Measurements from ENCODE around the gene FMOD. TPM values are rescaled to one million over a fixed set of nuclear protein-coding genes. Genes with fewer than 3 reads are reported as not detected.
A peak's percentile ranks its signal among the peaks of the same experiment; 100 is the strongest.

FMOD gene
- total RNA-seq, 1 donor from 2014 or later, result 2.5 TPM

DNA sequence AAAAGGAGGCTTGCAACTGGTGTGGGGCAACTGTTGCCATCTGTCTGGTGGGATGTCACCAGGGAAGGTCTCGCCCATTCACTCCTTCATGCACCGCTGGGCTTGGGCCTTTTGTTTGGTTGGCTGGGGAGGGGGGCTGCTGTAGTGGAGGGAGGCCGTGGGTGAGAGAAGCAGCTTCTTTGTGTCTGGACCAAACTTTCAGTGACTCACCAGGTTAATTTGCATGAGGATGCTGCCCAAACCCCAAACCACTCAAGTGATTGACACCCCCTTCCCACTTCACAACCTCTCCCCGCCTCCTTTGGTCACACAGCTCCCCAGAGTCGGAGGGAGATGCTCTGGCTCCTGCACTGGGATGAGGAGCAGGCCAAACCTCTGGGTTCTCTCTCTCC lies 25.9 kb downstream of the FMOD start:
- H3K9me3 Mint-ChIP-seq (ENCODE audit: low read depth), result no peaks in the 10 kb centered on the region
- peak overlapping the region; percentile 88 for H3K27ac Mint-ChIP-seq
- DNase-seq (ENCODE audit: low spot score, unreplicated experiment), result no peak
- H3K4me3 Mint-ChIP-seq (ENCODE audit: low read depth), result no peak overlapping the region
- H3K36me3 Mint-ChIP-seq (ENCODE audit: insufficient read depth), result no peaks in the 10 kb centered on the region
- H3K4me1 Mint-ChIP-seq (ENCODE audit: low read depth), result peaks cover 70% of the 10 kb centered on the region
- H3K27me3 Mint-ChIP-seq, result no peaks in the 10 kb centered on the region
- TF ChIP-seq, protein P1, sequence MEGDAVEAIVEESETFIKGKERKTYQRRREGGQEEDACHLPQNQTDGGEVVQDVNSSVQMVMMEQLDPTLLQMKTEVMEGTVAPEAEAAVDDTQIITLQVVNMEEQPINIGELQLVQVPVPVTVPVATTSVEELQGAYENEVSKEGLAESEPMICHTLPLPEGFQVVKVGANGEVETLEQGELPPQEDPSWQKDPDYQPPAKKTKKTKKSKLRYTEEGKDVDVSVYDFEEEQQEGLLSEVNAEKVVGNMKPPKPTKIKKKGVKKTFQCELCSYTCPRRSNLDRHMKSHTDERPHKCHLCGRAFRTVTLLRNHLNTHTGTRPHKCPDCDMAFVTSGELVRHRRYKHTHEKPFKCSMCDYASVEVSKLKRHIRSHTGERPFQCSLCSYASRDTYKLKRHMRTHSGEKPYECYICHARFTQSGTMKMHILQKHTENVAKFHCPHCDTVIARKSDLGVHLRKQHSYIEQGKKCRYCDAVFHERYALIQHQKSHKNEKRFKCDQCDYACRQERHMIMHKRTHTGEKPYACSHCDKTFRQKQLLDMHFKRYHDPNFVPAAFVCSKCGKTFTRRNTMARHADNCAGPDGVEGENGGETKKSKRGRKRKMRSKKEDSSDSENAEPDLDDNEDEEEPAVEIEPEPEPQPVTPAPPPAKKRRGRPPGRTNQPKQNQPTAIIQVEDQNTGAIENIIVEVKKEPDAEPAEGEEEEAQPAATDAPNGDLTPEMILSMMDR (IDR thresholded peaks at IDR 0.05; ENCODE audit: unreplicated experiment), result no peak

DNA sequence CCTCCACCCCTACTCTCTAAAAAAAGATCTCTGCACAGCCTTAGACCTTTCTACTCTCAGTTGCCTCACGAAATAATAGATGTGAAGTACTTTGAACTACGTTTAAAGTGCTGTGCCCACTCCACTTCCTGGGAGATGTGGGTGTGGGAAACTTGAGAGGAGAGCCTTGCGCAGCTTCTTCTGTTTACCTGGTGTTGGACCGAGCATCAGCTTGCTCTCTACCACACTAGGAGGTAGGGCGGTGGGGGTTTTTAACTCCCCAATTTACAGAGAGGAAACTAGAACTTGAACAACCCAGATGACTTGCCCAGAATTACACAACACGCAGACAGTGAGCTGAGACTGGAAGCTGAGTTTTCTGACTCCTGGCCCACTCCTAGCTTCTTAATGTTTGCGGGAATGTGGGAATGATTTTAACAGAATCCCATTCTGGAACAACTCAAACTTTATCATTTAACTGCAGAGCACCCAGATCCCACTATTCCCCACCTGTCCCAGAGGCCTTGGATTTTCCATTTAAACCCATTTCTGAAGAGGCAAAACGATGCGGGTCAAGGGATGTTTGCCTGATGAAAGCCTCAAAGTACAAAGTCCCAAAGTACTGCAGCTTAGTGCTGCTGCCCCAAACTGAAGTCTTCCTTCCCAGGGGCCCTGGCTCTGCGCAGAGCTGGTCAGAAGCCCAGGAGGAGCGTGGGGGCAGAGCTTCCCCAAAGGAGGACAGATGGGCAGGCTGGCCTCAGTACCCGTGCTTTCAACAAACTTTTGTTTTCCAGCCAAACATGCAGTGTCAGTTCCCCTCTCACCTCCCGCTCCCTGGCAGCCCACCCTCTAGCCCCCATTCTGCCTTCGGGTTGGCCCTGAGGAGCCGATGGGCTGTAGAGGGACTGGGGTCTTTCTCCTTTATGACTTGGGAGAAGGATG lies 26.6 kb downstream of the FMOD start:
- no peaks in the 10 kb centered on the region for H3K27me3 Mint-ChIP-seq
- H3K9me3 Mint-ChIP-seq (ENCODE audit: low read depth), result no peaks in the 10 kb centered on the region
- no peak overlapping the region for H3K4me3 Mint-ChIP-seq (ENCODE audit: low read depth)
- TF ChIP-seq, protein P1 (IDR thresholded peaks at IDR 0.05; ENCODE audit: unreplicated experiment), result no peak
- peaks cover 70% of the 10 kb centered on the region for H3K4me1 Mint-ChIP-seq (ENCODE audit: low read depth)
- no peaks in the 10 kb centered on the region for H3K36me3 Mint-ChIP-seq (ENCODE audit: insufficient read depth)
- peak overlapping the region; percentile 88 for H3K27ac Mint-ChIP-seq
- no peak for DNase-seq (ENCODE audit: low spot score, unreplicated experiment)

DNA sequence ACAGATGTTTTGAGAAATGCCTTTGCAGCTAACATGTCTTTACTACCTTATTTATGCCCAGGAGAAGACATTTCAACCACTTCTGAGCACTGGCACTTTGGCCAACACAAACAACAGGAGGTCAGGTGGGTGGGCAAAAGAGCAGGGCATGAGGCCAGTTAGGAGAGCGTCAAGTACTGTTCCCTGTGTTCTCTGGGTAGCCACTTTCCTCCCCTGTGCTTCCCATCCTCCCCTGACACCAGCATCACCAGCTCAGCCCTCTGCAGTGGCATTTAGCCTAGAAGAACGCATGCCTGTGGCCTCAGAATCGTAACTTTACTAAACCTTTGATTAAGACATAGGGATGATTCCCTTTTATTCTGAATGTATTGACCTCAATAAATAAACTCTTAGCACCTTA lies 27.3 kb downstream of the FMOD start:
- Mint-ChIP-seq H3K27ac (no peak overlapping the region), H3K4me1 (ENCODE audit: low read depth) (peaks cover 69% of the 10 kb centered on the region), H3K36me3 (ENCODE audit: insufficient read depth) (no peaks in the 10 kb centered on the region), H3K9me3 (ENCODE audit: low read depth) (no peaks in the 10 kb centered on the region), H3K27me3 (no peaks in the 10 kb centered on the region), H3K4me3 (ENCODE audit: low read depth) (no peak overlapping the region)
- DNase-seq (ENCODE audit: low spot score, unreplicated experiment), result no peak
- TF ChIP-seq, protein P1 (IDR thresholded peaks at IDR 0.05; ENCODE audit: unreplicated experiment), result no peak

DNA sequence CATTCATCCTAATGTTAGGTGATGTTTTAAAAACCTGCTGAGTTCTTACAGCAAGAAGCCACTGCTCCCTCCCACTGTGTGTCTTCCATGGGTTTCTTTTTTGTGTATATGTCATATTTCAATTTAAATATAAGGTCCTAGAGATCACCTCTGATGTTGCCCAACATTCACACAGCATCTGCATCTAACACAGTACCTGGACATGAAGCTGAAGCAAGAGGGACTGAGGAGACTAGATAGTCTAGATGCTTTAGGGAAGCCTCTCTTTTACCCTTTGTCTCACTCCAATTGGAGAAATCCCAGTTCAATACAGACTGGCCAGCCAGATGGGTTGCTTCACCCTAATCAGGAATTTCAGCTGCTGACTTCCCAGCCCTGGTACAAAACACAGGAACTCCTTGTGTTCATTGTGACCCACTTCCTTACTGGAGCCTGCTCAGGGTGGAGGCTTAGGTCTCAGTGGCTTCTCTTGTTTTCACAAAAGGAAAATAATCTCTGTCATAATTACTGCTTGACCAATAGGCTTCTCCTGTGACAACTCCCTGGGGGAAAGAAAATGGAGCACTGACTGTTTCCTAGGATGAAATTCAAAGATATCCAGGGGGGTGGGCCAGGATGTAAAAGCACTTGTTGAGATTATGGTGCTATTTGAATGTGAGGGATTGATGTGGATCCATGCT lies 28.3 kb downstream of the FMOD start:
- H3K36me3 Mint-ChIP-seq (ENCODE audit: insufficient read depth), result no peaks in the 10 kb centered on the region
- H3K4me1 Mint-ChIP-seq (ENCODE audit: low read depth), result peaks cover 65% of the 10 kb centered on the region
- no peak overlapping the region for H3K4me3 Mint-ChIP-seq (ENCODE audit: low read depth)
- no peaks in the 10 kb centered on the region for H3K27me3 Mint-ChIP-seq
- DNase-seq (ENCODE audit: low spot score, unreplicated experiment), result no peak
- H3K9me3 Mint-ChIP-seq (ENCODE audit: low read depth), result no peaks in the 10 kb centered on the region
- peak overlapping the region; percentile 2 for H3K27ac Mint-ChIP-seq
- TF ChIP-seq, protein P1 (IDR thresholded peaks at IDR 0.05; ENCODE audit: unreplicated experiment), result no peak

DNA sequence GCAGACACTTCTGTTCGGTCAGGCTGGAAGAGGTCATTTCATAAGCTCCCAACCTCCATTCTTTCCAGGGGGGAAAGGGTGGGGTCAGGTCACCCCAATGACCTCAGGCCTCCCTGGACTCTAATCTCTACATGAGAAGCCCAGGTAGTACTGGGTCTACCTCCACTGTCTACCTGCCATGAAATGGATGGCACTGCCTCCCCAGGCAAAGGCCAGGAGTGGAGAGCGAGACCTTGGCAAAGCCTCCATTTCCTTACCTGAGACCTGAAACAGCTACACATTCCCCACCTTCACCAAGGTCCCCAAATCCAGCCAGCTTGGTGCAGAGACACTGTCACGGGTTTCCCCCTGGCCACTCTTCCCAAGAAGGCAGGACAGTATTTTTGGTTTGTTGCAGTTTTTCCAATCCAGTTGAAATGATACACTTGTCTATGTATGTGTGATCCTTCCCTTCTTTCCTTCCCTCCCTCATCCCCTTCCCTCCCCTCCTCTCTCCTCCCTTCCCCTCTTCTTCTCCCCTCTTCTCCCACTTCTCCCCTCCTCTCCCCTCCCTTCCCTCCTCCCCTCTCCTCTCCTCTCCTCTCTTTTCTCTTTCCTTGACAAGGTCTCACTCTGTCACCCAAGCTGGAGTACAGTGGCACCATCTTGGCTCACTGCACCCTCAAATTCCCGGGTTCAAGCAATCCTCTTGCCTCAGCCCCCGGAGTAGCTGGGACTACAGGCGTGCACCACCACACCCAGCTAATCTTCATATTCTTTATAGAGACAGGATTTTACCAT lies 29.5 kb downstream of the FMOD start:
- no peaks in the 10 kb centered on the region for H3K9me3 Mint-ChIP-seq (ENCODE audit: low read depth)
- peaks cover 68% of the 10 kb centered on the region for H3K4me1 Mint-ChIP-seq (ENCODE audit: low read depth)
- TF ChIP-seq, protein P1 (IDR thresholded peaks at IDR 0.05; ENCODE audit: unreplicated experiment), result no peak
- H3K4me3 Mint-ChIP-seq (ENCODE audit: low read depth), result no peak overlapping the region
- H3K36me3 Mint-ChIP-seq (ENCODE audit: insufficient read depth), result no peaks in the 10 kb centered on the region
- no peak for DNase-seq (ENCODE audit: low spot score, unreplicated experiment)
- peak overlapping the region; percentile 91 for H3K27ac Mint-ChIP-seq
- no peaks in the 10 kb centered on the region for H3K27me3 Mint-ChIP-seq

Data from progenitor cell of endocrine pancreas (in vitro differentiated cells).